ENCODE results near the gene DNM3. TPM values are rescaled to one million over a fixed set of nuclear protein-coding genes. Genes with fewer than 3 reads are reported as not detected.

Gene DNM3
- total RNA-seq, 1 donor from 2014 or later, result 1.1 TPM

DNA sequence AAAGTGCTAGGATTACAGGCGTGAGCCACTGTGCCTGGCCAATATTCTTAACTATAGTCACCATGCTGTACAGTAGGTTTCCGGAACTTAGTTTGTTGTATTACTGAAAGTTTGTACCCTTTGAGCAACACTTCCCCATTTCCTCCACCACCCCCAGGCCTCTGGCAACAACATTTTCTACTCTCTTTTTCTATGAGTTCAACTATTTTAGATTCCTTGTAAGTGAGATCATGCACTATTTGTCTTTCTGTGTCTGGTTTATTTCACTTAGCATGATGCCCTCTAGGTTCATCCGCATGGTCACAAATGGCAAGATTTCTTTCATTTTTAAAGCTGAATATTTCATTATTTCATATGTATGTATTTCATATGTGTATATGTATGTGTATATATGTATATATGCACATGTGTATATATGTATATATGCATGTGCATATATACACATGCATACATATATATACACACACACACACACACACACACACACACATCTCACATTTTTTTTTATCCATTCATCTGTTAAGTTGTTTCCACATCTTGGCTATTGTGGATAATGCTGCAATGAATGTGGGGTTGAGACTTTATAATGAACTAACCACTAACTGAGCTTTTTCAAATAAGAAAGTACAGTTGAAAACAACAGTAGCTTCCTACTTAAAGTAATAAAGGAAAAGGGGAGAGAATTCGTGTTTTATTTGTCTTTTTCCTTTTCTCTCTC is 322.4 kb downstream of the DNM3 start:
- Histone ChIP-seq H3K4me2 (no peak overlapping the region), H3K27me3 (no peaks in the 10 kb centered on the region), H3K4me3 (no peak overlapping the region), H4K20me1 (ENCODE audit: low read depth) (no peaks in the 10 kb centered on the region), H3K9me3 (ENCODE audit: low read depth) (no peaks in the 10 kb centered on the region), H3K27ac (no peak overlapping the region), H3K9ac (no peak overlapping the region), H3K36me3 (no peaks in the 10 kb centered on the region), H2AFZ (replicated peaks) (no peak overlapping the region), H3F3A (ENCODE audit: low read depth) (no peaks in the 10 kb centered on the region), H3K79me2 (ENCODE audit: low read depth) (no peaks in the 10 kb centered on the region), H3K4me1 (no peaks in the 10 kb centered on the region)
- Mint-ChIP-seq H3K9me3 (no peaks in the 10 kb centered on the region), H3K36me3 (no peaks in the 10 kb centered on the region), H3K4me1 (no peaks in the 10 kb centered on the region), H3K27me3 (ENCODE audit: insufficient read depth, low read depth) (peaks cover 2% of the 10 kb centered on the region), H3K27ac (no peak overlapping the region), H3K4me3 (no peak overlapping the region)
- DNase-seq (ENCODE audit: low spot score), result no peak
- TF ChIP-seq EZH2 (IDR thresholded peaks at IDR 0.05), result no peak

DNA sequence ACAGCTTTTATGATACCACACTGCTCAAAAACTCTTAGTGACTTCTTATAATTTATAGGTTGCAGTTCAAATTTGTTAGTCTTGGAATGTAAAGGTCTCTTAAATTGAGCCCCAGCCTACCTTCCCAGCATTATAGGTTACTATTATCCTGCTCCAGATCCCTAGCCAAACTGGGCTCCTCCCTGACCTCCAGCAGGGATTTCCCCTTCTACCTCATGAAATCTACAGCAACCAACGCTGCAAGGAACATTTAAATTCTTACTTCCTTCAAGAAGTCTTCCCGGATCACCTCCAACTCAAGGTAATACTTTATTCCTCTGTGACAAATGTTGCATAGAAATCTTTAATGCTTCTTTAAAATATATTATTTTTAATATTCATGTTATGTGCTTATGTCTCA is 324.1 kb downstream of the DNM3 start:
- no peak overlapping the region for H3K4me3 ChIP-seq
- H3K9ac ChIP-seq, result no peak overlapping the region
- no peak overlapping the region for H2AFZ ChIP-seq (replicated peaks)
- Mint-ChIP-seq H3K4me1 (no peaks in the 10 kb centered on the region), H3K27ac (no peak overlapping the region), H3K9me3 (no peaks in the 10 kb centered on the region), H3K4me3 (no peak overlapping the region), H3K36me3 (no peaks in the 10 kb centered on the region), H3K27me3 (ENCODE audit: insufficient read depth, low read depth) (peaks cover 2% of the 10 kb centered on the region)
- H3K4me1 ChIP-seq, result no peaks in the 10 kb centered on the region
- H4K20me1 ChIP-seq (ENCODE audit: low read depth), result no peaks in the 10 kb centered on the region
- no peaks in the 10 kb centered on the region for H3K27me3 ChIP-seq
- no peaks in the 10 kb centered on the region for H3K36me3 ChIP-seq
- H3K4me2 ChIP-seq, result no peak overlapping the region
- TF ChIP-seq, protein P1, sequence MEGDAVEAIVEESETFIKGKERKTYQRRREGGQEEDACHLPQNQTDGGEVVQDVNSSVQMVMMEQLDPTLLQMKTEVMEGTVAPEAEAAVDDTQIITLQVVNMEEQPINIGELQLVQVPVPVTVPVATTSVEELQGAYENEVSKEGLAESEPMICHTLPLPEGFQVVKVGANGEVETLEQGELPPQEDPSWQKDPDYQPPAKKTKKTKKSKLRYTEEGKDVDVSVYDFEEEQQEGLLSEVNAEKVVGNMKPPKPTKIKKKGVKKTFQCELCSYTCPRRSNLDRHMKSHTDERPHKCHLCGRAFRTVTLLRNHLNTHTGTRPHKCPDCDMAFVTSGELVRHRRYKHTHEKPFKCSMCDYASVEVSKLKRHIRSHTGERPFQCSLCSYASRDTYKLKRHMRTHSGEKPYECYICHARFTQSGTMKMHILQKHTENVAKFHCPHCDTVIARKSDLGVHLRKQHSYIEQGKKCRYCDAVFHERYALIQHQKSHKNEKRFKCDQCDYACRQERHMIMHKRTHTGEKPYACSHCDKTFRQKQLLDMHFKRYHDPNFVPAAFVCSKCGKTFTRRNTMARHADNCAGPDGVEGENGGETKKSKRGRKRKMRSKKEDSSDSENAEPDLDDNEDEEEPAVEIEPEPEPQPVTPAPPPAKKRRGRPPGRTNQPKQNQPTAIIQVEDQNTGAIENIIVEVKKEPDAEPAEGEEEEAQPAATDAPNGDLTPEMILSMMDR (IDR thresholded peaks at IDR 0.05), result no peak
- TF ChIP-seq EZH2phosphoT487 (IDR thresholded peaks at IDR 0.05) (no peak), EZH2 (IDR thresholded peaks at IDR 0.05) (no peak)
- no peaks in the 10 kb centered on the region for H3K79me2 ChIP-seq (ENCODE audit: low read depth)
- no peaks in the 10 kb centered on the region for H3F3A ChIP-seq (ENCODE audit: low read depth)
- H3K9me3 ChIP-seq (ENCODE audit: low read depth), result no peaks in the 10 kb centered on the region
- no peak for DNase-seq (ENCODE audit: low spot score)
- no peak overlapping the region for H3K27ac ChIP-seq

DNA sequence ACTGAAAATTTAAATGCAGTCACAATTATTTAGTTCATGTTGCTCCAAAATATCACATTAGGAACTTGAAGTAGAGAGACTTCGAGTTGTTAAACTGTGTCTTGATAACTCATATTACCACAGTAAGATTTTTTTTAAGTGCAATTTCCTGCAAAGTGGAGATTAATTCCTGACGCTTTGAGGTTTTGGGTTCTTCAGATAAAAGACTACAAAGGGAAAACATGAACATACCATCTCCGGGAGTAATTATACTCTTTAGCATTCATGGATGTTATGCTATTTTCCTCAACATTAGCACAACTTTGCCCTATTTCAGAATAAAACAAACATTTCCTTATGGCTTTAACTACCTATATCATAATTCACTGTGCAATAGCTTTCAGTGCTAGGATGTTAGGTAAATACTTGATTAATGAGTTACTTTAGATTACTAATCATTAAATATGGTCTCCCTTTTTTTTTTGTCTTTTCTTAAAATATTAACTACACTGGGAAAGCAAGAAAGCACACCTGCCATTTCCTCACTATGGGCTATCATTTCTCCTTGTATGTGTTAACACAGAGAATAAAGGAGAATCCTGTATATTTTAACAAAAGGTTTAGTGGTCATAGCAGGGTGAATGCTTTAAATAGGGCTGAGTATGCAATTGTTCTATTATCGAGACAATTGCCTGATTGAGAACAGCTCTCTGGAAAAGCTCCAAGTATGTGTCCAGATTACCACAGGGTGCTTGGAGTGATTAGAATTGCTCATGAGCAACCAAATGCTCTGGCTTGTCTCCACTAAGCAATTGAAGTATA is 326.7 kb downstream of the DNM3 start:
- H3K27ac Mint-ChIP-seq, result no peak overlapping the region
- TF ChIP-seq EZH2phosphoT487 (IDR thresholded peaks at IDR 0.05) (no peak), EZH2 (IDR thresholded peaks at IDR 0.05) (no peak)
- TF ChIP-seq, protein P1 (IDR thresholded peaks at IDR 0.05), result no peak
- no peaks in the 10 kb centered on the region for H3K36me3 Mint-ChIP-seq
- H3K4me3 Mint-ChIP-seq, result no peak overlapping the region
- Histone ChIP-seq H3K36me3 (no peaks in the 10 kb centered on the region), H3K79me2 (ENCODE audit: low read depth) (no peaks in the 10 kb centered on the region), H3F3A (ENCODE audit: low read depth) (no peaks in the 10 kb centered on the region), H2AFZ (replicated peaks) (no peak overlapping the region), H3K9ac (no peak overlapping the region), H3K4me1 (no peaks in the 10 kb centered on the region), H3K9me3 (ENCODE audit: low read depth) (no peaks in the 10 kb centered on the region), H3K4me3 (no peak overlapping the region), H3K27me3 (no peaks in the 10 kb centered on the region), H3K4me2 (no peak overlapping the region), H3K27ac (no peak overlapping the region), H4K20me1 (ENCODE audit: low read depth) (no peaks in the 10 kb centered on the region)
- no peak for DNase-seq (ENCODE audit: low spot score)
- H3K27me3 Mint-ChIP-seq (ENCODE audit: insufficient read depth, low read depth), result peaks cover 4% of the 10 kb centered on the region
- no peaks in the 10 kb centered on the region for H3K9me3 Mint-ChIP-seq
- H3K4me1 Mint-ChIP-seq, result no peaks in the 10 kb centered on the region

DNA sequence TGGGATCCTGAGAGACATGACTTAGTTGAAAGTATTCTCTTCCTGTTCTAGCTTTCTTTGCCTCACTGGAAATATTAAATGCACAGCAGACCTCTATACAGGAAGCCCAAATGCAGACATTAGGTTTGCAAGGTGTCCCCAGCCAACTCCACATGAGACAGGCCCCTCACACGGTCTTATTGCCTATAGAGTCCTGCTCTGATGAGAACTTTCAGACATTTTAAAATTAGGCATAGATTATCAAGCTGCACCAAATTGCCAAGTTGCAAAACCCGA is 327.2 kb downstream of the DNM3 start:
- no peak overlapping the region for H3K4me3 Mint-ChIP-seq
- Histone ChIP-seq H3K79me2 (ENCODE audit: low read depth) (no peaks in the 10 kb centered on the region), H3K4me3 (no peak overlapping the region), H3K36me3 (no peaks in the 10 kb centered on the region), H3K27me3 (no peaks in the 10 kb centered on the region), H3F3A (ENCODE audit: low read depth) (no peaks in the 10 kb centered on the region), H3K9ac (no peak overlapping the region), H2AFZ (replicated peaks) (no peak overlapping the region), H3K4me2 (no peak overlapping the region), H3K4me1 (no peaks in the 10 kb centered on the region), H3K9me3 (ENCODE audit: low read depth) (no peaks in the 10 kb centered on the region), H3K27ac (no peak overlapping the region), H4K20me1 (ENCODE audit: low read depth) (no peaks in the 10 kb centered on the region)
- H3K27me3 Mint-ChIP-seq (ENCODE audit: insufficient read depth, low read depth), result peaks cover 4% of the 10 kb centered on the region
- H3K4me1 Mint-ChIP-seq, result no peaks in the 10 kb centered on the region
- no peak overlapping the region for H3K27ac Mint-ChIP-seq
- no peak for DNase-seq (ENCODE audit: low spot score)
- H3K9me3 Mint-ChIP-seq, result no peaks in the 10 kb centered on the region
- TF ChIP-seq EZH2phosphoT487 (IDR thresholded peaks at IDR 0.05) (no peak), EZH2 (IDR thresholded peaks at IDR 0.05) (no peak)
- TF ChIP-seq, protein P1 (IDR thresholded peaks at IDR 0.05), result no peak
- H3K36me3 Mint-ChIP-seq, result no peaks in the 10 kb centered on the region

Measured in neural progenitor cell (in vitro differentiated cells).